ENCODE data around the gene C19orf67. TPM values are rescaled to one million over a fixed set of nuclear protein-coding genes. Genes with fewer than 3 reads are reported as not detected.

C19orf67 gene
- total RNA-seq, 1 donor: not detected

DNA sequence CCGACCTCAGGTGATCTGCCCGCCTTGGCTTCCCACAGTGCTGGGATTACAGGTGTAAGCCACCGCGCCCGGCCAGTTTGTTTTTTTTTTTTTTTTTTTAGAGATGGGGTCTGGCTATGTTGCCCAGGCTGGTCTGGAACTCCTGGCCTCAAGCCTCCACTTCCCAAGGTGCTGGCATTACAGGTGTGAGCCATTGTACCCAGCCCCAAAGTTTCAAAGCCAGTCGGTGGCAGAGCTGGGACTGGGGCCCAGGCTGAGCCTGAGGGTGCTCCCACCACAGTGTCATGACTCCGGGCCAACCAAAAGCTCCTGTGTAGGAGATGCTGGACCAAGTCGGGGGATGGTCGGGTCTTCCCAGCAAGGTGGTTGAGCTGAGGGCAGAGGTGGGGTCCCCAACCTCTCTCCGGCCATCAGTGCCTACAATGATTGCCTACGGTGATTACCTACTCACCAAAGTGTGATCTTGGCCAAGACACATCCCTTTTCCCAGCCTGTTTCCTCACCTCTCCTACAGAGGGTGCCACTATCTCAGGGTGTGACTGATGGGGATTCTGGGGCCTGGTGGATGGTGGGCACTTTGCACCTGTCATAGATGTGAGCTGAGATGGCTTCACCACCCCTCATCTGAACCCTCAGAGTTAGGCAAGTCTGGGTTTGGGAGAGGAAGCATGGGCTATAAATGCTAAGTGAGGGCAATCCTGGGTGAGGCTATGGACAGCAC, 10.8 kb upstream of the C19orf67 start:
- Histone ChIP-seq H3K4me1 (ENCODE audit: insufficient read depth, low read length) (peaks cover 8% of the 10 kb centered on the region), H3K9me3 (ENCODE audit: low read depth, low read length) (no peaks in the 10 kb centered on the region), H3K27me3 (ENCODE audit: insufficient read depth, low read length) (no peaks in the 10 kb centered on the region), H3K4me3 (ENCODE audit: low read length) (no peak overlapping the region)

DNA sequence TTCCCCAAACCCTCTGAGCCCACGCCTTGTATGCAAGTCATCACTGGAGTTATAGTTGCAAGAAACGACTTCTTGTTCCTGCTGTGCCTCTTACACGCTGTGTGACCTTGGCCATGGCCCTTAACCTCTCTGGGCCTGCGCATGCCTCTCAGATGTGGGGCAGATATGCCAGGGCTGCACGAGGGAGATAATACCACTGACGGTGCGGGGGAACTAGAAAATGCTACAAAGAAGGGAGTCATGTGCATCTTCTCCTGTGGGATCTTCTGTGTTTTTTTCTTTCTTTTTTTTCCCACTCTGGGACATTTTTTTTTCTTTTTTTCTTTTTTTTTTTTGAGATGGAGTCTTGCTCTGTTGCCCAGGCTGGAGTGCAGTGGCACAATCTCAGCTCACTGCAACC, 9.3 kb upstream of the C19orf67 start:
- H3K4me3 ChIP-seq (ENCODE audit: low read length): no peak overlapping the region
- H3K9me3 ChIP-seq (ENCODE audit: low read depth, low read length): no peaks in the 10 kb centered on the region
- no peaks in the 10 kb centered on the region for H3K27me3 ChIP-seq (ENCODE audit: insufficient read depth, low read length)
- peaks cover 8% of the 10 kb centered on the region for H3K4me1 ChIP-seq (ENCODE audit: insufficient read depth, low read length)

DNA sequence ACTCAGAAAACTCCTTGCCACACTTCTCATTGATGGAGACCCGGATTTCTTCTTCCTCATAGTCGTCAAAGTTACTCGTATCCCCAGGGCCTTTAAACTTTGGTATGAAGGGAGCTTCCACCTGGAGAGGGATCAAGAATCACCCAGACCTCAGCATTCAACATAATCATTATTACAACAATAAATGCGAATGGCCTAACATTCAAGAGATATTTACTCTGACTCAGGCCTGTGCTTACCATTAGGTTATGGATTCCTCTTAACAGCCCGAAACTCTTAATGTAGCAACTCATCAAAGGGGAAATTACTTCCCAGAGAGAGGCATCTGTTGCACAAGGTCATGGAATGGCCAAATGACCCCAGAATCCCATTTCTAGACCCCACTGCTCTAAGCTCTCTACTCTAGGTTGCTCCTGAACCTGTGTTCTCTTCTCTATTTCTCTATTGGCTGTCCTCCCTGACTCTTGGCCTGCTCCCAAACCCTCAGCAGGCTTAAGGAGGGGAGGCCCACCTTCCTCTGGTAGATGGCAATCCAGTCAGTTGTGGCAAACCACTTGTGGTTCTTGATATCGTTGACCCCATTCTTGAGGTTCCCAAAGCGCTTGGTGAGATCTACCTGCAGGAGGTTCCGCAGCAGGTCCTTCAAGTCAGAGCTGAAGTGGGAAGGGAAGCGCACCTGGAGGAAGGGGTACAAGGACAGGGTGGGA, 7.7 kb upstream of the C19orf67 start:
- Histone ChIP-seq H3K9me3 (ENCODE audit: low read depth, low read length) (no peaks in the 10 kb centered on the region), H3K27me3 (ENCODE audit: insufficient read depth, low read length) (no peaks in the 10 kb centered on the region), H3K4me3 (ENCODE audit: low read length) (no peak overlapping the region), H3K4me1 (ENCODE audit: insufficient read depth, low read length) (peaks cover 16% of the 10 kb centered on the region)

DNA sequence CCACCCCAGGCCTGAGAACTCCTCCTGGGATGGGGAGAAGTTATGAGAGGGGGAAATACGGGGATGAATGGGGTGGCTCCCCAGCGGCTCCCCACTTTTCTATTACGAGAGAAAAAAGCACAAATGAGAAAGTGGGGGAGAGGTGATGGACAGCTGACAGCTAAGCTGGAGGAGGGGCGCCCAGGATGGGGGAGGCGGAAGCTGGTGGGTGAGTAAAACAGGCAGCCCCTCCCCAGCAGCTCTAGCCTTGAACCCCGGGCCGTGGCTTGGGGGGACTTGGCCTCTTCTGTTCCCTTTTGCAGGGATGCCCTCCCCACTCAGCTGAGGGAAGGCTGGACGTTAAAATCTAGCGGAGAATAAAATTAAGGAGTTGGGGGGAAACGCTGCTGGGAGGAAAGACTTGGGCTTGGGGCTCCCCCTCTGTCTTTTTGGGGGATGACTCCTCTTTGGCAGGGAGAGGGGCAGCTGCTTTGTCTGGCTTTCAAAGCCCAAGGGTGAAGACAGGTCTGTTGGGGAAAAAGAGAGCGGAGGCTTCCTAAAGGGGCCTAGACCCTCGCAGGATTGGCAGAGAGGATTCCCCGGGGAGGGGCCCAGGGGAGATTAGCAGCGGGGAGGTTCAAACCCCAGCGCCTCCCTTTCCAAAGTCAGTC, 6.4 kb upstream of the C19orf67 start:
- Histone ChIP-seq H3K4me1 (ENCODE audit: insufficient read depth, low read length) (peaks cover 16% of the 10 kb centered on the region), H3K9me3 (ENCODE audit: low read depth, low read length) (no peaks in the 10 kb centered on the region), H3K27me3 (ENCODE audit: insufficient read depth, low read length) (no peaks in the 10 kb centered on the region), H3K4me3 (ENCODE audit: low read length) (peak overlapping the region; percentile 68)

GRCh38 chr19:14091081-14091812, 5.7 kb upstream of the C19orf67 start:
- Histone ChIP-seq H3K9me3 (ENCODE audit: low read depth, low read length) (no peaks in the 10 kb centered on the region), H3K27me3 (ENCODE audit: insufficient read depth, low read length) (no peaks in the 10 kb centered on the region), H3K4me1 (ENCODE audit: insufficient read depth, low read length) (peaks cover 16% of the 10 kb centered on the region), H3K4me3 (ENCODE audit: low read length) (peak overlapping the region; percentile 68)

DNA sequence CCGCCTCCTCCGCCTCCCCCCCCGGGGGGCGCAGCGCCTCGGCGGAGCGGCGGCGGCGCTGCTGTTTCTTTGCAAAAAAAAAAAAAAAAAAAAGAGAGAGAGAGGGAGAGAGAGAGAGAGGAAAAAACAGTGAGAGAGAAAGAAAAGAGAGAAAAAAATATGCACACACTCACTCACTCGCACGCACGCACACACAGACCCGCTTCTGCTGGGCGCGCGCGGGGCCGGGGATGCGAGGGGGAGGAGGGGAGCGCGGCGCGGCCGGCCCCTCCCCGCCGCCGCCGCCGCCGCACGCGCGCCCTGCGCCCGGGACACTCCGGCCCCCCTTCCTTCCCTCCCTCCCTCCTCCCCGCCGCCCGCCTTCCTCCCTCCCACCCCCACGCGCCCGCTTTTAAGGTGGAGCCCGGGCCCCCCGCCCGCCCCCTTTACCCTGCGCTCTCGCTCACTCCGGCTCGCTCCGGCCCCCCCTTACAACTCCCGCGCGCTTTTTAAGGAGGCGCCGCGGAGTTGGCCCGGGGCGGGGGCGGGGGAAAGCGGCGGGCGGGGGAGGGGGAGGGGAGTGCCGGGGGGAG, 5.0 kb upstream of the C19orf67 start, which contains the start of gene SAMD1:
TSS of gene SAMD1 (minus strand) at position 243 of the 572 bp plus-strand sequence.
- Histone ChIP-seq H3K9me3 (ENCODE audit: low read depth, low read length) (no peaks in the 10 kb centered on the region), H3K4me3 (ENCODE audit: low read length) (peak within 1 kb of the TSS; percentile 68), H3K27me3 (ENCODE audit: insufficient read depth, low read length) (no peaks in the 10 kb centered on the region), H3K4me1 (ENCODE audit: insufficient read depth, low read length) (peaks cover 16% of the 10 kb centered on the region)

- peaks cover 16% of the 10 kb centered on the region for H3K4me1 ChIP-seq (ENCODE audit: insufficient read depth, low read length)
- peak overlapping the region; percentile 51 for H3K4me3 ChIP-seq (ENCODE audit: low read length)
- no peaks in the 10 kb centered on the region for H3K27me3 ChIP-seq (ENCODE audit: insufficient read depth, low read length)
- no peaks in the 10 kb centered on the region for H3K9me3 ChIP-seq (ENCODE audit: low read depth, low read length)
Measured at GRCh38 chr19:14089662-14090508, 4.3 kb upstream of the C19orf67 start.

DNA sequence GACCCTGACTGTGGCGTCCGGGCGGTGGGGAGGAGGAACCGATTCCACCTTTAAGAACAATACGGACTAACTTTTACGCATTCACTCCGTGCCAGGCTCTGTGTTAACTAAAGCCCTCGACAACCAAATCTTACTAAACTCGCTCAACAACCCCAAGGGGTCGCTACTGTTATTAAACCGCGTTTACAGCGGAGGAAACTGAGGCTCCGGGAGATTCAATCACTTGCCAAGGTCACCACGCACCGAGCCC, 3.8 kb upstream of the C19orf67 start:
- peaks cover 16% of the 10 kb centered on the region for H3K4me1 ChIP-seq (ENCODE audit: insufficient read depth, low read length)
- H3K9me3 ChIP-seq (ENCODE audit: low read depth, low read length): no peaks in the 10 kb centered on the region
- no peak overlapping the region for H3K4me3 ChIP-seq (ENCODE audit: low read length)
- H3K27me3 ChIP-seq (ENCODE audit: insufficient read depth, low read length): no peaks in the 10 kb centered on the region

GRCh38 chr19:14088634-14089411, 3.2 kb upstream of the C19orf67 start:
- H3K4me3 ChIP-seq (ENCODE audit: low read length): no peak overlapping the region
- peaks cover 16% of the 10 kb centered on the region for H3K4me1 ChIP-seq (ENCODE audit: insufficient read depth, low read length)
- H3K27me3 ChIP-seq (ENCODE audit: insufficient read depth, low read length): no peaks in the 10 kb centered on the region
- no peaks in the 10 kb centered on the region for H3K9me3 ChIP-seq (ENCODE audit: low read depth, low read length)

GRCh38 chr19:14086098-14086497, 515 bp upstream of the C19orf67 start:
- Histone ChIP-seq H3K4me3 (ENCODE audit: low read length) (no peak overlapping the region), H3K4me1 (ENCODE audit: insufficient read depth, low read length) (peaks cover 19% of the 10 kb centered on the region), H3K9me3 (ENCODE audit: low read depth, low read length) (no peaks in the 10 kb centered on the region), H3K27me3 (ENCODE audit: insufficient read depth, low read length) (no peaks in the 10 kb centered on the region)

DNA sequence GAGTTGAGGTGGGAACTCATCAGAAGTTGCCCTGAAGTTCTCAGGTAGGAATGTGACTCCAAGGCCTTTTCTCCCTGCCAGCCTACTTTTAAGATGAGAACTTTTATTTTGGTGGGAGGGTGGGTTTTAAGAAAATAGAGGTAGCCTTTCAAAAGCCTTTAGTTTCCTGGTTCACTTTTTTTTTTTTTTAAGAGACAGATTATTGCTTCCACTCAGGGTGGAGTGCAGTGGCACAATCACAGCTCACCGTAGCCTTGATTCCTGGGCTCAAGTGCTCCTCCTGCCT, 3.0 kb downstream of the C19orf67 start:
- no peaks in the 10 kb centered on the region for H3K9me3 ChIP-seq (ENCODE audit: low read depth, low read length)
- no peak overlapping the region for H3K4me3 ChIP-seq (ENCODE audit: low read length)
- H3K27me3 ChIP-seq (ENCODE audit: insufficient read depth, low read length): no peaks in the 10 kb centered on the region
- H3K4me1 ChIP-seq (ENCODE audit: insufficient read depth, low read length): peaks cover 43% of the 10 kb centered on the region

GRCh38 chr19:14081797-14082674, 3.5 kb downstream of the C19orf67 start:
- no peaks in the 10 kb centered on the region for H3K9me3 ChIP-seq (ENCODE audit: low read depth, low read length)
- H3K4me3 ChIP-seq (ENCODE audit: low read length): peak overlapping the region; percentile 52
- no peaks in the 10 kb centered on the region for H3K27me3 ChIP-seq (ENCODE audit: insufficient read depth, low read length)
- H3K4me1 ChIP-seq (ENCODE audit: insufficient read depth, low read length): peaks cover 47% of the 10 kb centered on the region

Measured in mononuclear cell (primary cell).